Gastroesophageal sphincter (tissue), 3 donors: Measurements from ENCODE around the gene RHOH.

Experiments
- CTCF ChIP-seq, 4 experiments: fragments of 200-600 bp in 2 of 4; fragments of 450-650 bp in 2 of 4; sonication (generic) in 1 of 4; IDR thresholded peaks; one replicate each; pipeline ENCODE4 v1.5.1; 2017 to 2019; ENCODE audit warnings: antibody characterized with exemption in 4 of 4, mild to moderate bottlenecking in 2 of 4, moderate library complexity in 2 of 4
- EP300 ChIP-seq: sonication (generic); formaldehyde crosslinking; IDR thresholded peaks from one replicate; pipeline ENCODE4 v1.6.1; 2017; ENCODE audit warnings: antibody characterized with exemption, mild to moderate bottlenecking
- POLR2A ChIP-seq, 2 donors: fragments of 450-650 bp; IDR thresholded peaks; one replicate each; pipeline ENCODE4 v1.6.1; 2017; ENCODE audit warnings: antibody characterized with exemption in 2 of 2, mild to moderate bottlenecking in 2 of 2, moderate library complexity in 1 of 2

GRCh38 chr4:40262077-40262528 lies 65.3 kb downstream of the RHOH start:
- no peak for TF ChIP-seq CTCF (IDR thresholded peaks at IDR 0.05)
- no peak for TF ChIP-seq EP300
- no peak for TF ChIP-seq POLR2A (IDR thresholded peaks at IDR 0.05)
